NCI-H1417 treated with DMSO at 0.1 percent for 48 hours (cell line): ENCODE data around the gene ACADS.
"Not testable (repeated sequence)": the region's sequence is repeated elsewhere in the genome, so short reads cannot be mapped to it uniquely, and the experiment has no call there.

Source experiments
- DNase-seq: peaks from one replicate; lab custom pipeline; 2025; lab: John Stamatoyannopoulos, UW

The ACADS gene

DNA sequence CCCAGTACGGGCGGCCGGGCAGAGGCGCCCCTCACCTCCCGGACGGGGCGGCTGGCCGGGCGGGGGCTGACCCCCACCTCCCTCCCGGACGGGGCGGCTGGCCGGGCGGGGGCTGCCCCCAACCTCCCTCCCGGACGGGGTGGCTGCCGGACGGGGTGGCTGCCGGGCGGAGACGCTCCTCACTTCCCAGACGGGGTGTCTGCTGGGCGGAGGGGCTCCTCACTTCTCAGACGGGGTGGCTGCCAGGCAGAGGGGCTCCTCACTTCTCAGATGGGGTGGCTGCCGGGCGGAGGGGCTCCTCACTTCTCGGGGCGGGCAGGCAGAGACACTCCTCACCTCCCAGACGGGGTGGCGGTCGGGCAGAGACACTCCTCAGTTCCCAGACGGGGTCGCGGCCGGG, 6.6 kb downstream of the ACADS start:
- DNase-seq, result not testable (repeated sequence)

DNA sequence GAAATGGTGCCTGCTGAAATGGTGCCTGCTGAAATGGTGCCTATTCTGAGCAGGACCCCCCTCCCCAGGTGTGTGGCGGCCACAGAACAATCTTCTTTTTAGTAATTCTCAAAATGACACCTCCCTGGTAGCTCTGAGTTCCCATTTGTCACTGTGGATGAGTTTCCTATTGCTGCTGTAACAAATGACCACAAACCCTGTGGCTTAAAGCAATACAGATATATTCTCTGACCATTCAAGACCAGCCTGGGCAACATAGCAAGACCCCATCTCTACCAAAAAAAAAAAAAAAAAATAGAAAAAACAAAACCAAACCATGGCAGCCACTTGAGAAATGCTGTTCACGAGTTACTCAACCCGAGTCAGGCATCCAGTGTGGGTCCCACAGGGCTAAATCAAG, 7.9 kb downstream of the ACADS start:
- no peak for DNase-seq

DNA sequence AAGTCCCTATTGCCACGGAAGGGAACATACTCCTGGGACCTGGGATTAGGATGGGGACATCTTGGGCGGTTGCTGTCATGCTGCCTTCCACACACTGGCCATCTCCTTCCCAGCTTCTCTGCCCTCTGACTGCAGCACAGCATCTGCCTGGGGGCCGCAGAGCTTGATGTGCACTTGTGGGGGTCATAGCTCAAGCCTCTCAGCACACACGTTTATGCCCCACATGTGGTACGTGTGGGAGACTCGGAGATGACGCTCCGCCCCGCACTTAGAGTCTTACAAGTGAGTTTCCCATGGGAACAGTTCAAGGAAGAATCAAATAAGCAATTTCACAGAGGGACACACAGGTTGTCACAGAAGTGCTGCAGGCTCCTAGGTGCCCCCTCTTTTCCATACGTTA, 8.6 kb downstream of the ACADS start:
- no peak for DNase-seq

DNA sequence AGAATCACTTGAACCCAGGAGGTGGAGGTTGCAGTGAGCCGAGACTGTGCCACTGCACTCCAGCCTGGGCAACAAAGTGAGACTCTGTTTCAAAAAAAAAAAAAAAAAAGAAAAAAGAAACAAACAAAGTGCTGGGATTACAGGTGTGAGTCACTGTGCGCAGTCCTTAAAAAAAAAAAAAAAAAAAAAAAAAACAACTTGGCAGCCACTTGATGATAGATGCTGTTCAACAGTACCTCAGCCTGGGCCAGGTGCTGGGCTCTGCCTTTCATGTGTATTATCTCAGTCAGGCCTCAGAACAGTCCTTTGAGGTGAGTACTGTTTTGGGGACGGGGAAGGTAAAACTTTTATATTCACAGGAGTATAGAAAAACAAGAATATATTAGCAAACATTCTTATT, 9.6 kb downstream of the ACADS start:
- no peak for DNase-seq

DNA sequence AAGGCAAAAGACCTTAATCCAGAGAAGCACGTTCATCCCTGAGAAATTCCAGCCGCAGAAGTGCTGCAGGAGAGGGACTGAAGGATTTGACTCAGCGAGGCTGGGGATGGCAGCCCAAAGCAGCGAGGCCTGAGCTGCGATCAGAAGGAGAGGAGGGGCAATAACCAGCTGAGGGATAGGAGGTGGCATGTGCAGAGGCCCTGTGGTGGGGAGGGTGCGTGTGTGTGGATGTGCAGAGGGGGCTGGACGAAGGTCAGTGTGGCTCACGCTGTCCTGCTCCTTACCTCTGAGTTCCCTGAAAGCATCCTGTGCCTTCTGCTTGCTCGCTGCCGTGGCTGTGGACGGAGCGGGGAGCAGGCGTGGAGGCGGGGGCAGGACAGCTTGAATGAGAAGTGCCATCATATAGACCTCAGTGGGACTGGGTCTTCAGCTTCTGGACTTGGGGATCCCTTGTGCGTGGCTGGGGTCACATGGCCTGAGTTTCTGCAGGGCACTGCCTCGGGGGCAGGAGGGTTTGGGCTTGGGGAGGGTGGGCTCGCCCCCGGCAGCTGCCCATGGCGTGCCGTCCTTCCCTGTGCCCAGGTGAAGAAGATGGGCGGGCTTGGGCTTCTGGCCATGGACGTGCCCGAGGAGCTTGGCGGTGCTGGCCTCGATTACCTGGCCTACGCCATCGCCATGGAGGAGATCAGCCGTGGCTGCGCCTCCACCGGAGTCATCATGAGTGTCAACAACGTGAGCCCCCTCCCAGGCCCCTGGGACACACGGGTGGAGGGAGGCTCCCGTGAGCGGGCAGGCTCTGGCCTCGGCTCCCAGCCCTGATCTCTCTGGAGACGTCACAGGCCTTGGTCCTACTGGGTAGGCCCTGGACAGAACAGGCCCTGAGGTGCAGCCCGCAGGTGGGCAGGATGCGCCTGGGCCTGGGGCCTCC, 11.0 kb downstream of the ACADS start:
- no peak for DNase-seq

DNA sequence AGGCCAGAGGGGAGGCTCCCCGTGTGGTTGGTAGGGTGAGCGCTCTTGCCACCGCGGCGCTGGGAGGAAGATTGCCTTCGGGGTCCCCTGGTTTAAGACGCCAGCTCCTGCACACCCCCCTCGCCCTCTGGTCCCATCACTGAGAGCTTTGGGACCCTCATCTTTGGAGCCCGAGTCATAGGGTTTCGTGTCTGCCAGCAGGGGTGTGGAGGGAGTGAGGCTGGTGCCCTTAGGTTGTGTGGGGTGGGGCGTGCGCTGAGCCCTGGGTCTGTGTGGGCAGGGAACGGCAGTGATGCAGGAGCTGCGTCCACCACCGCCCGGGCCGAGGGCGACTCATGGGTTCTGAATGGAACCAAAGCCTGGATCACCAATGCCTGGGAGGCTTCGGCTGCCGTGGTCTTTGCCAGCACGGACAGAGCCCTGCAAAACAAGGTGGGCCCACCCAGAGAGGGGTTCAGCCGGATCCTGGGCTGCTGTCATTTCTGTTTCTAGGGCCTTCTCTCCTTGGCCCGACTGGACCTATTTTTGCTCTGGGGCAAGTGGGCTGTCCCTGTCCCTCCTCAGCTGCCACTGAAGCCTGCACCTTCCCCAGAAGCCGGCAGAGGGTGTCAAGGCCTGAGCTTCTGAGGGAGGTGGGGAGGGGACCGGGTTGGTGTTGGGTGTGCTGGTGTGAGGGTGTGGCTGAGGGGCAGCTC, 12.1 kb downstream of the ACADS start:
- no peak for DNase-seq

DNA sequence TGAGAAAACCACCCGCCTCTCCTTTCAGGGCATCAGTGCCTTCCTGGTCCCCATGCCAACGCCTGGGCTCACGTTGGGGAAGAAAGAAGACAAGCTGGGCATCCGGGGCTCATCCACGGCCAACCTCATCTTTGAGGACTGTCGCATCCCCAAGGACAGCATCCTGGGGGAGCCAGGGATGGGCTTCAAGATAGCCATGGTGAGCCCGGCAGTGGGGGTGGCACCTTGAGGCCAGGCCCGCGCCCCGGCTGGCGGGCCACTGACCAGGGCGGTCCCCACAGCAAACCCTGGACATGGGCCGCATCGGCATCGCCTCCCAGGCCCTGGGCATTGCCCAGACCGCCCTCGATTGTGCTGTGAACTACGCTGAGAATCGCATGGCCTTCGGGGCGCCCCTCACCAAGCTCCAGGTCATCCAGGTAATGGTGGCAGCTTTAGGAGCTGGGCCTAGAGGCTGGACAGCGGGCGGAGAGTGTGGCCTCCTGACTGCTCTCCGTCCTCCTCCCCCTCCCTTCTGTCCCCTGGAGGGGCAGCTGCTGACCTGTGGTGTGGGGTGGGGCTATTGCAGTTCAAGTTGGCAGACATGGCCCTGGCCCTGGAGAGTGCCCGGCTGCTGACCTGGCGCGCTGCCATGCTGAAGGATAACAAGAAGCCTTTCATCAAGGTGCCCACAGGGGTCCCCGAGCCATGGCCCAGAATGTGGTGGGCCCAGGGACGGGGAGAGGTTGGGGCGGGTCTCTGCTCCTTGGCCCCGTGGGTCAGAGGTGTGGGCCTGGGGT, 12.8 kb downstream of the ACADS start:
- DNase-seq, result no peak

DNA sequence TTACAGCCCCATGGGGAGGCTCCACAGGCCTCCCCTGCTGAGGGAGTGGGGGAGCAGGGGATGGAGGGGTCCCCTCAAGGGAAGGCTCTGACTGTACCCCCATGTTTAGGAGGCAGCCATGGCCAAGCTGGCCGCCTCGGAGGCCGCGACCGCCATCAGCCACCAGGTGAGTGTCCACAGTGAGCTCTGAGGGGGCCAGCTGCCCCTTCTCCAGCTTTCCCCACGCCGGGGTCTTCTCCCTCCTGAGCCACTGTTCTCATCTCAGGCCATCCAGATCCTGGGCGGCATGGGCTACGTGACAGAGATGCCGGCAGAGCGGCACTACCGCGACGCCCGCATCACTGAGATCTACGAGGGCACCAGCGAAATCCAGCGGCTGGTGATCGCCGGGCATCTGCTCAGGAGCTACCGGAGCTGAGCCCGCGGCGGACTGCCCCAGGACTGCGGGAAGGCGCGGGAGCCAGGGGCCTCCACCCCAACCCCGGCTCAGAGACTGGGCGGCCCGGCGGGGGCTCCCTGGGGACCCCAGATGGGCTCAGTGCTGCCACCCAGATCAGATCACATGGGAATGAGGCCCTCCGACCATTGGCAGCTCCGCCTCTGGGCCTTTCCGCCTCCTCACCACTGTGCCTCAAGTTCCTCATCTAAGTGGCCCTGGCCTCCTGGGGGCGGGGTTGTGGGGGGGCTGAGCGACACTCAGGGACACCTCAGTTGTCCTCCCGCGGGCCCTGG, 13.6 kb downstream of the ACADS start:
- no peak for DNase-seq

DNA sequence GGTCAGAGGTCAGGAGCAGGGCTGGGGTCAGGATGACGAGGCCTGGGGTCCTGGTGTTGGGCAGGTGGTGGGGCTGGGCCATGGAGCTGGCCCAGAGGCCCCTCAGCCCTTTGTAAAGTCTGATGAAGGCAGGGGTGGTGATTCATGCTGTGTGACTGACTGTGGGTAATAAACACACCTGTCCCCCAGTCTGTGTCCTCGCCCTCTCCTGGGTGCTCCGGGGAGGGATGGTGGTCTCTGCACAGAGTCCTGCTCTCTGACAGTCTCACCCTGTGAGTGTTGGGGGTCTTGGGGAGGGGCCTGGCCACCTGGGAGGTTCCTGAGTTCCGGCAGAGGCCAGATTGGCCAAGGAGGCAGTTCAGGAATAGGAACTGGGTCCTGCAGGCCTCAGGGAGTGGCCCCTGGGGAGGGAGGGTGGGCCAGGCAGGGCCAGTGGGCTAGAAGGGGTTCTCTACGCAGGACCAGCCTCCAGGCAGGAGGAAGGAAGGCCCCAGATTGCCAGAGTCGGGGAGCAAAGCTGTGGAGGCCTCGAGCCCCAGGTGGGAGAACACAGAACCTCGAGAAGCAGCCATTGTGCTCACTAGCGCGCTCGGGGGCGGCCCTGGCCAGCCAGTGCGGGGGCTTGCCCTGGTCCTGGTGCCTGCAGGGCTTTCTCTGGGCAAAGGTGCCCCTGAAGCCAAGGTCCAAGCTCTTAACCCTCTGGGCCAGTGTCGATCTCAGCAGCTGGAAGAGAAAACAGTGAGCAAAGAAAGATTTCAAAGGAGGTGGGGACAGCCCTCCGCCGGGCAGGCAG, 14.4 kb downstream of the ACADS start:
- DNase-seq, result no peak

DNA sequence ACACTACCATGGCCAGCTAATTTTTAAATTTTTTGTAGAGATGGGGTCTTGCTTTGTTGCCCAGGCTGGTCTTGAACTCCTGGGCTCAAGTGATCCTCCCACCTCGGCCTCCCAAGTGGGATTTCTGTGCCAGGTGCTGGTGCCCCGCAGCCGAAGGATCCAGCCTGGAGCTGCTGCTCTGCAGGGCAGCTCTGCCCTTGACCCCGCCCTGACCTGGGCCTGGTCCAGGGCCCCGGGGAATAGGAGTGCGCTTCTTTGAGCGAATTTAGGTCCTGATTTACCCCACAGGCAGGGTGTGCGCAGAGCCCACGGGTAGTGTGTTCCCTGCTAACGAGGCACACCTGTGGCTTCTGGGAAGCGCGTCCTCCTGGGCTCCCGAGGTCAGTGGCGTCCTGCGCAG, 15.2 kb downstream of the ACADS start:
- no peak for DNase-seq

DNA sequence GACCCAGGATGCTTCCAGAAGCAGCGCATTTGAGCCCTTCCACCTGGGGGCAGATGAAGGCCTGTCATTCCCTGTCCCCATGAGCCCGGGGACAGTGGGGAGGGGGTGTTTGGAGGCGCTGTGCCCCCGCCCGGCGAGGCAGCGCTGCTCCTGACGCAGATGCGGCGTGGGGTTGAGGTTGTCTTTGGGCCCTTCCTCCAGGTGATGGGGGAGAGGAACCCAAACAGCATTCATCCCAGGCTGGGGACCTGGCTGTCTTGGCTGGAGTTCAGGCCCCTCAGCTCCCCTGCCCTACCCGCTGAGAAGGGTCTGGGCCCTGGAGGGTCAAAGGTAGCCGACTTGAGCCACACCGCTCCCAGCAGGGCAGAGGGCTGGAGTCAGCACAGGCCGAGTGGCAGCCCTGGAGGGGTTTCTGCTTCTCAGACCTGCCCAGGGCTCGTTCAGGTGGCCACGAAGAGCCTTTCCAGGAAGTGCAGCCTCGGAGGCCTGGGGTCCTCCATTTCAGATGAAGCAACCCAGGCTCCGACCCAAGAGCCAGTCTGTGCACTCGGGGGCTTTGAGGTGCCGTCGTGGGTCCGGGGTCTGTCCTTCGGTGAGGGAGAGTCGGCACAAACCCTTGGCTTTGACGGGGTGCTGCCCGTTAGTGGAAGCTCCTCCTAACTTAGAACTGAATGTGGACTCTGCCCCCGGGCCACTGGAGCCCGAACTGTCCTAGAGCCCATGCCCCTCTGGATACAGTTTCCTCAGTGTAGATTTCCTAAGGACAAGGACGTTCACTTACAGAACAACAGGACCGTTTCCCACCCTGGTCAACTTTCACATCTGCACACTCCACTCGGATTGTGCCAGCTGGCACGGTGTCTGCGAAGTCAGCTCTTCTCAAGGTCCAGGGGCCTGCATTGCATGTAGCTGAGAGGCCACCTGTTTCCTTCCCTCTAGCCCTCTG, 16.1 kb downstream of the ACADS start:
- no peak for DNase-seq

DNA sequence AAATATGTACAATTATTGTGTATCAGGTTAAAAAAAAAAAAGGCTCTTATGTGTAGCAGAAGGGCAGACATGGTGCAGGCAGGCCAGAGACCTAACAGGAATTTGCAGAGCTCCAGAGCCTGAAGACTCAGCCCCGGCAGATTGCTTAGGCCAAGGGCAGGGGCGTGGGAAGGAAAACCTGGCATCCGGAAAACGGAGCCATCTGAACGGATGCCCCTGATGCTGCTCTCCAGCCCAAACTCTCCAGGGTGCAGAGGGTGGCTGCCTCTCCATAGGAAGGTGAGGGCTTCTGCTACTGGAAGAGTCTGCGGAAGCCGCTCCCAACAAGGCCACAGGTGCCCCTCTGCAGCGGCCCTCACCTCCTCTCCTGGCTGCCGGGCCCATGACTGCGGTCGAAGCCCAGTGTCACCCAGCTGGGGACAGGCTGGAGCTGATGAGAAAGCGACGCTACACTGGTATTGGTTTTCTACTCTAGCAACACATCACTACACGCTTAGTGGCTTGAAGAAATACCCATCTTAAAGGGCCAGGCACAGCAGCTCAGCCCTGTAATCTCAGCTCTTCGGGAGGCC, 19.4 kb downstream of the ACADS start:
- no peak for DNase-seq

DNA sequence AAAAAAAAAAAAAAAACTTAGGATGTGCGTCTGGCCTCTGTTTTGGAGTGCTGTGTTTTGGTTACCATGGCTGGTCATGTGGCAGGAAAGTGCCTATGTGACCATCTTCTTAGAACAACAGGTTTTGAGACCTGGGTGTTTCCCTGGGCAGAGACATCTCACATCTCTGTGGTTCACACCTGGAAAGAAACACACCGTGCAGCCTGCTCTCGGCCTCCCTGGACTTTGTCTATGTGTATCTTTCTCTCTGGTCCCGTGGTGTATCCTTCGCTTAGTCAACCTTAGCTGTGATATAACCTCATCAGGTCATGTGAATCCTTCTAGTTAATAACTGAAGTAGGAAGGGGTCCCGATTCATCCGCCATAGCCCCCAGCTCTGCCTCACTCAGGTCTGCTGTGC, 22.6 kb downstream of the ACADS start:
- DNase-seq, result no peak

DNA sequence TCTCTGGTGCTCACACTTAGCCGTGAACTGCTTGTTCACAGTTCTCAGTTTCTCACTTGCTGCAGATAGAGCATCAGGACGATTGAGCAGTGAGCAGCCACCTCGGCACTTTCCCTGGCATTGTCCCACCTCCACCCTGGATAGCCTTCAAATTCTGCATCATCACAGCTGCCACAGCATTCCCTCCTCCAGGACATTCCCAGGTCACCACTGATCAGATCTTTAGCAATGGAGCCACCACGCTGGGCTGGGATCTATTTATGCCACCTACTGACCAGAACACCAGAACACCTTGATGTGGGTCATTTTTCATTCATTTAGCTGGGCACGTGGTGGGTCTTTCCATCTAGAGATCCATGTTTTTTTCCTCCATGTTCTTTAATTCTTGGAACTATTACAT, 23.6 kb downstream of the ACADS start:
- no peak for DNase-seq

DNA sequence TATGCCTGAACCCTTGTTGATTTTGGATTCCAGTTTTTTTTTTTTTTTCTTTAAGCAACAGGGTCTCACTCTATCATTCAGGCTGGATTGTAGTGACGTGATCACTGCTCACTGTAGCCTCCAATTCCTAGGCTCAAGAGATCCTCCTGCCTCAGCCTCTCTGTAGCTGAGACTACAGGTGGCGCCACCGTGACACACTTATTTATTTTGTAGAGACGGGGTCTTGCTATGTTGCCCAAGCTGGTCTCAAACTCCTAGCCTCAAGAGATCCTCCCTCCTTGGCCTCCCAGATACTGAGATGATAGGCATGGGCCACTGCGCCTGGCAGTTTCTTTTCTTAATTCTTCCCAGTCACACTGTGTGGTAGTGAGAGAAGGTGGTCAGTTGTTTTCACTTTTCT, 25.2 kb downstream of the ACADS start:
- DNase-seq, result no peak

DNA sequence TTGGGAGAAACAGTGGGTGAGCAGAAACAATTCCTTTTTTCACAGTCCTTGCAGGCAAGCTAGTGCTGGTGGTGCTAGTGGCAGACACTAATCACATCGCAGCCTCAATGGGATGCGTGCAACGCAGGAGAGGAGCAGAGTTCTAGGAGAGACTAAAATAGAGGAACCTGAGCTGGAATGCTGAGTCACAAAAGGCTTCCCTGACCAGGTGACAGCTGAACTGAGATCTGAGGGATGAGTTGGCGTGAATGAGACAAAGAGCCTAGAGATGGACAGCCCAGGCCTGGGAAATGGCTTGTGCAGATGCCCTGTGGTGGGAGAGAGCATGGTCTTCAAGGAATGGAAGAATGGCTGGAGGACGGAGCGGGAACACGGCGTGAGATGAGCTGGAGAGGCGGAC, 25.8 kb downstream of the ACADS start:
- DNase-seq, result no peak

DNA sequence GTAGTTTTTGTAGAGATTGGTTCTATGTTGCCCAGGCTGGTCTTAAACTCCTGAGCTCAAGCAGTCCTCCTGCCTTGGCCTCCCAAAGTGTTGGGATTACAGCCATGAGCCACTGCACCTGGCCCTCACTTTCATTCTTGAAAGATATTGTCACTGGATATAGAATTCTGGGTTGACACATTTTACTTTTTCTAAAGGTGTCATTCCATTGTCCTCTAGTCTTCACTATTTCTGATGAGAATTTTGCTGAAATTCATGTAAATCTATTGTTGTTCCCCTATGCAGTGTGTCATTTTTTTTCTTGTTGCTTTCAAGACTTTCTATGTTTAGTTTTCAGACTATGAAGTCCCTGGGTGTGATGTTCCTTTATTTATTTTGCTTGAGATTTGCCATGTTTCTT, 29.2 kb downstream of the ACADS start:
- no peak for DNase-seq

DNA sequence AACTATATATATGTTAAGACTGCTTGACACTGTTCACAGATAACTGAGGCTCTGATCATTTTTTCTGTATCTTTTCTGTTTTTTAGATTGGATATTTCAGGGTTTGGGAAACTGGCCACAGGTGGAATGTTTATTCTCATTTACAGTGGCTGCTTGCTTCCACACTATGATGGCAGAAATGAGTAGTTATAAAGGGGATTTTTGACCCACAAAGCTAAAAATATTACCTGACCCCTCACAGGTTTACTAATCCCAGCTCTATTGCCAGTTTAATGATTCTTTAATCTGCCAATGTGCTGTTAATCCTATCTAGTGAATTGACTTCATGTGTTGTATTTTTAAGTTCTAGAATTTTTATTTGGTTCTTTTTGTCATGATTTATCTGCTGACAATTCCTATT, 29.6 kb downstream of the ACADS start:
- no peak for DNase-seq

DNA sequence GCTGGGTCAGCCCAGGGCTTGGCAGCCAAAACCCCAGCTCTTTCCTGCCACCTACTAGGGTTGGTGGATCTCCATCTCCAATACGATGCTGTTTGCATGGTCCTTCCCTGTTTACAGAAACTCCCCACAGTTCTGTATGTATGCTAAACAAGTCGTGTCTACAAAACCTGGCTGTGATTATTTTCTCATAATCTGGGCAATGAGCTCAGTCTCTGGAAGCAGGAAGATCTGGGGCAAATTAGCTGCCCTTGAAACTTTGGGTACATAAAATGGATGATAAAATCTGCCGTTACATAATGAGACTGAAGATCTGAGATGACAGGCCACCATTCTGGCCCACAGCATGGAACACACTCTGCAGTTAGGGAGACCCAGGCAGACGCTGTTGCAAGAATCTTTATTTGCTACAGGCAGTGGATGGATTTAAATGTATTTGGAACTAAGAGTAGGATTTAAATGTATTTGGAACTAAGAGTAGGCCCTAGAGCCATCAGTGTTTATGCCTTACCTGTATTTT, 31.7 kb downstream of the ACADS start:
- no peak for DNase-seq

DNA sequence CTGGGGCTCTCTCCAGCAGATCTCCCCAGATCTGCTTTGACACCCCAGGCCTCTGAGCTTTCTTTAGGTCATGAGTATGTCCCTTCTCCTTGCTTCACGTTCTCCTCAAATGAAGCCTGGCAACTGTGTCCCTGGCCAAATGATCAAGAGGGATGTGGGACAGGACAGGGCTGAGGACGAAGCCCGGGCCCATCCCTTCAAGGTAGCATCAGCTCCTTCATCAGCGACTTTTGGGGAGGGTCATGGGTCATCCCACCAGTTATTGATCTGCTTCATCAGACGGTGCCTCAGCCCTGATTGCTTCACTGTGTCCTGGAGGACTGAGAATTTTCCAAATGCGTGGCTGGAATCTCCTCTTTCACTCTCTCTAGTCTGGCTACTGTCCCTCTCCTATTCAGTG, 32.3 kb downstream of the ACADS start:
- no peak for DNase-seq
